ENCODE measurements around the gene TUT1. TPM values are rescaled to one million over a fixed set of nuclear protein-coding genes. Genes with fewer than 3 reads are reported as not detected.

The TUT1 gene
- total and polyA plus RNA-seq, 2 of the 4 experiments (the other 2 are of a cell fraction), result 4.3 to 10.1 TPM

Small RNA genes within 50 kb of the gene (microRNA-seq; reads per million reads assigned to microRNA genes)
- gene AP001458.1 (ENCODE audit: insufficient read depth, insufficient read length) (not detected), gene EEF1G (ENCODE audit: insufficient read depth, insufficient read length) (not detected), gene MIR6747 (ENCODE audit: insufficient read depth in 1 of 2, insufficient read length in 1 of 2, unreplicated experiment in 1 of 2) (0 to 9.3 reads per million in 2 experiments)

Small RNA genes within 50 kb of the gene (small RNA-seq; reads per million reads assigned to genes)
- gene AP001458.1, result 0 reads per million in 5 experiments
- 0 reads per million in 5 experiments for gene EEF1G
- gene MIR6747, result 0 to 1.1 (median 0) reads per million in 5 experiments

Other genes with a start within 250 kb of the TUT1 start
- gene SCGB1A1, start 172.5 kb downstream of the TUT1 start, total RNA-seq (2012; rRNA removed), result not detected in 2 replicates
- gene SCGB1A1, start 172.5 kb downstream of the TUT1 start, polyA plus RNA-seq (2012; rRNA removed), result not detected in 2 replicates
- 695 and 735 TPM in 2 replicates for gene AHNAK, start 44.7 kb downstream of the TUT1 start, total RNA-seq (2012; rRNA removed)
- gene AHNAK, start 44.7 kb downstream of the TUT1 start, polyA plus RNA-seq (2012; rRNA removed), result 80.7 and 95.1 TPM in 2 replicates
- 1,598 and 1,857 TPM in 2 replicates for gene EEF1G, start 17.6 kb downstream of the TUT1 start, total RNA-seq (2012; rRNA removed)
- gene EEF1G, start 17.6 kb downstream of the TUT1 start, polyA plus RNA-seq (2012; rRNA removed), result 1,684 and 1,697 TPM in 2 replicates
- 126 and 136 TPM in 2 replicates for gene MTA2, start 10.3 kb upstream of the TUT1 start, total RNA-seq (2012; rRNA removed)
- gene MTA2, start 10.3 kb upstream of the TUT1 start, polyA plus RNA-seq (2012; rRNA removed), result 28.0 and 34.8 TPM in 2 replicates
- 4.4 and 5.0 TPM in 2 replicates for gene EML3, start 21.3 kb upstream of the TUT1 start, total RNA-seq (2012; rRNA removed)
- 24.7 and 26.1 TPM in 2 replicates for gene EML3, start 21.3 kb upstream of the TUT1 start, polyA plus RNA-seq (2012; rRNA removed)
- gene ROM1, start 21.7 kb upstream of the TUT1 start, total RNA-seq (2012; rRNA removed), result 2.2 TPM in 2 replicates
- gene ROM1, start 21.7 kb upstream of the TUT1 start, polyA plus RNA-seq (2012; rRNA removed), result 1.7 and 2.5 TPM in 2 replicates
- gene B3GAT3, start 30.5 kb upstream of the TUT1 start, total RNA-seq (2012; rRNA removed), result 10.4 and 10.6 TPM in 2 replicates
- 38.4 and 51.7 TPM in 2 replicates for gene B3GAT3, start 30.5 kb upstream of the TUT1 start, polyA plus RNA-seq (2012; rRNA removed)
- 182 and 209 TPM in 2 replicates for gene GANAB, start 55.1 kb upstream of the TUT1 start, total RNA-seq (2012; rRNA removed)
- gene GANAB, start 55.1 kb upstream of the TUT1 start, polyA plus RNA-seq (2012; rRNA removed), result 323 and 344 TPM in 2 replicates
- 8.9 and 11.8 TPM in 2 replicates for gene INTS5, start 61.8 kb upstream of the TUT1 start, total RNA-seq (2012; rRNA removed)
- gene INTS5, start 61.8 kb upstream of the TUT1 start, polyA plus RNA-seq (2012; rRNA removed), result 14.7 and 14.8 TPM in 2 replicates
- gene C11orf98, start 73.7 kb upstream of the TUT1 start, total RNA-seq (2012; rRNA removed), result 41.2 and 53.6 TPM in 2 replicates
- gene C11orf98, start 73.7 kb upstream of the TUT1 start, polyA plus RNA-seq (2012; rRNA removed), result 62.3 and 68.9 TPM in 2 replicates
- gene CSKMT, start 73.8 kb upstream of the TUT1 start, total RNA-seq (2012; rRNA removed), result 6.4 and 7.9 TPM in 2 replicates
- 5.3 and 6.2 TPM in 2 replicates for gene CSKMT, start 73.8 kb upstream of the TUT1 start, polyA plus RNA-seq (2012; rRNA removed)
- 5.7 and 6.7 TPM in 2 replicates for gene UQCC3, start 80.2 kb upstream of the TUT1 start, total RNA-seq (2012; rRNA removed)
- gene UQCC3, start 80.2 kb upstream of the TUT1 start, polyA plus RNA-seq (2012; rRNA removed), result 9.7 and 13.7 TPM in 2 replicates
- gene LBHD1, start 80.7 kb upstream of the TUT1 start, total RNA-seq (2012; rRNA removed), result 1.4 and 1.6 TPM in 2 replicates
- gene LBHD1, start 80.7 kb upstream of the TUT1 start, polyA plus RNA-seq (2012; rRNA removed), result 2.9 and 4.0 TPM in 2 replicates
- 50.0 and 83.0 TPM in 2 replicates for gene UBXN1, start 87.5 kb upstream of the TUT1 start, total RNA-seq (2012; rRNA removed)
- gene UBXN1, start 87.5 kb upstream of the TUT1 start, polyA plus RNA-seq (2012; rRNA removed), result 81.6 and 96.9 TPM in 2 replicates
- gene LRRN4CL, start 98.0 kb upstream of the TUT1 start, total RNA-seq (2012; rRNA removed), result 0.28 and 0.36 TPM in 2 replicates
- gene LRRN4CL, start 98.0 kb upstream of the TUT1 start, polyA plus RNA-seq (2012; rRNA removed), result 0.84 and 1.1 TPM in 2 replicates
- gene BSCL2, start 115.9 kb upstream of the TUT1 start, total RNA-seq (2012; rRNA removed), result 19.4 and 26.2 TPM in 2 replicates
- gene BSCL2, start 115.9 kb upstream of the TUT1 start, polyA plus RNA-seq (2012; rRNA removed), result 46.0 and 47.1 TPM in 2 replicates
- gene GNG3, start 116.2 kb upstream of the TUT1 start, total RNA-seq (2012; rRNA removed), result not detected in 2 replicates
- gene GNG3, start 116.2 kb upstream of the TUT1 start, polyA plus RNA-seq (2012; rRNA removed), result not detected in 2 replicates
- 3.9 and 5.0 TPM in 2 replicates for gene HNRNPUL2, start 135.9 kb upstream of the TUT1 start, total RNA-seq (2012; rRNA removed)
- gene HNRNPUL2, start 135.9 kb upstream of the TUT1 start, polyA plus RNA-seq (2012; rRNA removed), result 25.5 and 30.2 TPM in 2 replicates
- 37.1 and 45.5 TPM in 2 replicates for gene TTC9C, start 137.0 kb upstream of the TUT1 start, total RNA-seq (2012; rRNA removed)
- 29.1 and 32.9 TPM in 2 replicates for gene TTC9C, start 137.0 kb upstream of the TUT1 start, polyA plus RNA-seq (2012; rRNA removed)
- gene ZBTB3, start 162.6 kb upstream of the TUT1 start, total RNA-seq (2012; rRNA removed), result 7.8 and 8.1 TPM in 2 replicates
- 2.3 and 3.4 TPM in 2 replicates for gene ZBTB3, start 162.6 kb upstream of the TUT1 start, polyA plus RNA-seq (2012; rRNA removed)
- gene POLR2G, start 170.1 kb upstream of the TUT1 start, total RNA-seq (2012; rRNA removed), result 110 and 154 TPM in 2 replicates
- gene POLR2G, start 170.1 kb upstream of the TUT1 start, polyA plus RNA-seq (2012; rRNA removed), result 157 and 165 TPM in 2 replicates
- gene TAF6L, start 179.9 kb upstream of the TUT1 start, total RNA-seq (2012; rRNA removed), result 8.1 and 9.5 TPM in 2 replicates
- gene TAF6L, start 179.9 kb upstream of the TUT1 start, polyA plus RNA-seq (2012; rRNA removed), result 13.5 and 14.5 TPM in 2 replicates
- gene TMEM179B, start 195.9 kb upstream of the TUT1 start, total RNA-seq (2012; rRNA removed), result 20.0 and 29.4 TPM in 2 replicates
- 67.1 and 71.5 TPM in 2 replicates for gene TMEM179B, start 195.9 kb upstream of the TUT1 start, polyA plus RNA-seq (2012; rRNA removed)
- gene TMEM223, start 200.5 kb upstream of the TUT1 start, total RNA-seq (2012; rRNA removed), result 9.7 and 14.2 TPM in 2 replicates
- 15.7 and 18.0 TPM in 2 replicates for gene TMEM223, start 200.5 kb upstream of the TUT1 start, polyA plus RNA-seq (2012; rRNA removed)
- 26.3 and 27.5 TPM in 2 replicates for gene NXF1, start 213.9 kb upstream of the TUT1 start, total RNA-seq (2012; rRNA removed)
- gene NXF1, start 213.9 kb upstream of the TUT1 start, polyA plus RNA-seq (2012; rRNA removed), result 90.4 and 97.4 TPM in 2 replicates
- gene STX5, start 240.5 kb upstream of the TUT1 start, total RNA-seq (2012; rRNA removed), result 48.6 and 49.5 TPM in 2 replicates
- gene STX5, start 240.5 kb upstream of the TUT1 start, polyA plus RNA-seq (2012; rRNA removed), result 43.1 and 43.5 TPM in 2 replicates
- gene TEX54, start 241.3 kb upstream of the TUT1 start, total RNA-seq (2012; rRNA removed), result not detected in 2 replicates
- gene TEX54, start 241.3 kb upstream of the TUT1 start, polyA plus RNA-seq (2012; rRNA removed), result not detected in 2 replicates
- 40.8 and 44.3 TPM in 2 replicates for gene WDR74, start 248.1 kb upstream of the TUT1 start, total RNA-seq (2012; rRNA removed)
- 38.4 and 41.9 TPM in 2 replicates for gene WDR74, start 248.1 kb upstream of the TUT1 start, polyA plus RNA-seq (2012; rRNA removed)